ENCODE data around the gene BRICD5.

GRCh38 chr16:2228161-2228824 is 17.6 kb upstream of the BRICD5 start:
- TF ChIP-seq EZH2 (IDR thresholded peaks at IDR 0.05; ENCODE audit: borderline replicate concordance, low read depth, low read length, poor library complexity, severe bottlenecking): no peak
- TF ChIP-seq CTCF (conservative IDR thresholded peaks at IDR 0.05; ENCODE audit: low read depth, low read length): no peak
